SKM-1 treated with dmso at 0.1 percent for 144 hours (cell line): ENCODE measurements around the gene MYOM3.
"Not testable (repeated sequence)": the region's sequence is repeated elsewhere in the genome, so short reads cannot be mapped to it uniquely, and the experiment has no call there.

Source experiments
- DNase-seq: peaks from one replicate; lab custom pipeline; 2025; ENCODE audit not compliant: unreplicated experiment; lab: John Stamatoyannopoulos, UW

The MYOM3 gene

GRCh38 chr1:24074817-24075589, 36.9 kb downstream of the MYOM3 start:
- DNase-seq: no peak

GRCh38 chr1:24074196-24074595, 37.7 kb downstream of the MYOM3 start:
- DNase-seq: no peak

GRCh38 chr1:24071941-24072340, 40.0 kb downstream of the MYOM3 start:
- no peak for DNase-seq

- DNase-seq: peak; percentile 51
Measured at GRCh38 chr1:24070821-24071393, 41.0 kb downstream of the MYOM3 start.

GRCh38 chr1:24069817-24070216, 42.1 kb downstream of the MYOM3 start:
- DNase-seq: no peak

GRCh38 chr1:24067978-24068377, 44.0 kb downstream of the MYOM3 start:
- no peak for DNase-seq

- no peak for DNase-seq
Measured at GRCh38 chr1:24065304-24065703, 46.6 kb downstream of the MYOM3 start.

- DNase-seq: no peak
Measured at GRCh38 chr1:24062221-24062620, 49.7 kb downstream of the MYOM3 start.

GRCh38 chr1:24060482-24060881, 51.5 kb downstream of the MYOM3 start:
- DNase-seq: no peak

GRCh38 chr1:24058671-24059455, 53.1 kb downstream of the MYOM3 start:
- DNase-seq: no peak

GRCh38 chr1:24057171-24057570, 54.8 kb downstream of the MYOM3 start:
- no peak for DNase-seq

GRCh38 chr1:24055681-24056080, 56.3 kb downstream of the MYOM3 start:
- DNase-seq: no peak

- DNase-seq: no peak
Measured at GRCh38 chr1:24052220-24052619, 59.7 kb downstream of the MYOM3 start.

GRCh38 chr1:24051206-24051945, 60.6 kb downstream of the MYOM3 start:
- peak; percentile 40 for DNase-seq

- DNase-seq: no peak
Measured at GRCh38 chr1:24049733-24050132, 62.2 kb downstream of the MYOM3 start.

GRCh38 chr1:24048894-24049293, 63.0 kb downstream of the MYOM3 start:
- DNase-seq: not testable (repeated sequence)

GRCh38 chr1:24048205-24048869, 63.6 kb downstream of the MYOM3 start:
- DNase-seq: no peak

- no peak for DNase-seq
Measured at GRCh38 chr1:24047110-24047477, 64.8 kb downstream of the MYOM3 start.

- no peak for DNase-seq
Measured at GRCh38 chr1:24045771-24046170, 66.2 kb downstream of the MYOM3 start.

- DNase-seq: not testable (repeated sequence)
Measured at GRCh38 chr1:24044672-24045071, 67.3 kb downstream of the MYOM3 start.
